Astrocyte (in vitro differentiated cells and primary cell): Measurements from ENCODE around the gene TNIK.

Experiments used
- EZH2 ChIP-seq: IDR thresholded peaks from 2 replicates; pipeline ENCODE4 v1.6.1; 2012; ENCODE audit warnings: mild to moderate bottlenecking, low read length, inconsistent platforms; ENCODE audit not compliant: insufficient read depth
- TF ChIP-seq, protein P1 (sequence below): IDR thresholded peaks from 2 replicates; pipeline ENCODE4 v1.5.1; 2011; ENCODE audit warnings: low read depth, mild to moderate bottlenecking, inconsistent platforms, low read length, moderate library complexity; ENCODE audit not compliant: insufficient read depth

DNA sequence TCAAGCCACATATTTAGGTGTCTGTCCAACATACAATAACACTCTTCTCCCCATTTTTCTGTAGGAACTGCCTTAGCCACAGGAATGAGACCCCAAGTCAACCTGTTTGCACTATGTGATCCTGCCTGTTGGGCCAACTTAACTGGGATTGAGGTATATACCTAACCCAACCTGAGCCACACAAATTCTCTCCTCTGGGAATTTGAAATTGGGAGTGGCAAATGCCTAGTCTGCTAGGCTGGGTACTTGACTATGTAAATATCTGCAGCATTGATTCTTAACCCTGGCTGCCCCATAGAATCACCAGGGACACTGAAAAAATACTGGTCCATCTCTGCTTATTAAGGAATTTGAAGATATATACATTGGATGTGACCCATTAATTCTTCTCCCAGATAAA, 35.2 kb upstream of the TNIK start:
- TF ChIP-seq, protein P1, sequence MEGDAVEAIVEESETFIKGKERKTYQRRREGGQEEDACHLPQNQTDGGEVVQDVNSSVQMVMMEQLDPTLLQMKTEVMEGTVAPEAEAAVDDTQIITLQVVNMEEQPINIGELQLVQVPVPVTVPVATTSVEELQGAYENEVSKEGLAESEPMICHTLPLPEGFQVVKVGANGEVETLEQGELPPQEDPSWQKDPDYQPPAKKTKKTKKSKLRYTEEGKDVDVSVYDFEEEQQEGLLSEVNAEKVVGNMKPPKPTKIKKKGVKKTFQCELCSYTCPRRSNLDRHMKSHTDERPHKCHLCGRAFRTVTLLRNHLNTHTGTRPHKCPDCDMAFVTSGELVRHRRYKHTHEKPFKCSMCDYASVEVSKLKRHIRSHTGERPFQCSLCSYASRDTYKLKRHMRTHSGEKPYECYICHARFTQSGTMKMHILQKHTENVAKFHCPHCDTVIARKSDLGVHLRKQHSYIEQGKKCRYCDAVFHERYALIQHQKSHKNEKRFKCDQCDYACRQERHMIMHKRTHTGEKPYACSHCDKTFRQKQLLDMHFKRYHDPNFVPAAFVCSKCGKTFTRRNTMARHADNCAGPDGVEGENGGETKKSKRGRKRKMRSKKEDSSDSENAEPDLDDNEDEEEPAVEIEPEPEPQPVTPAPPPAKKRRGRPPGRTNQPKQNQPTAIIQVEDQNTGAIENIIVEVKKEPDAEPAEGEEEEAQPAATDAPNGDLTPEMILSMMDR: no peak
- TF ChIP-seq EZH2: no peak
